ENCODE measurements around the gene TRPC4.

DNA sequence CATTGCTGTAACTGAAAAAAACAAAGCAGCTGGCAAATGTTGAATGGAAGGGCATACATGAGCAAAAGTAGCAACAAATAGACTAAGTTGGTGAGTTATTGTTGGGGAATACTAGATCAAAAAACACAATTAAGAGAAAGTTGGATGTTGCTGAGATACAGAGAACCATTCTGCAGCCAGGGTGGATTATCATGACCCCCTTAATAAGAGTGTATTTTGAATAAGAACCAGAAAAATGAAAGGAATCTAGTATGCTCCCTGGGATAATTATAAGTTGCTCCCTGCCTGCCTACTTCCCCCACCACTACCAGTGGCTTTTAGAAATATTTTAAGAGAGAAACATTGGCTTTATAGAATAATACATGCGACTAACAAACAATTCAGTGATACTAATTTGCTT, 14.5 kb upstream of the TRPC4 start:
- TF ChIP-seq TCF7 (CRISPR knock-in tag; IDR thresholded peaks at IDR 0.05; ENCODE audit: low read depth) (no peak), TEAD4 (CRISPR knock-in tag; IDR thresholded peaks at IDR 0.05) (no peak), ETV6 (CRISPR knock-in tag; IDR thresholded peaks at IDR 0.05) (no peak), EMX1 (CRISPR knock-in tag; IDR thresholded peaks at IDR 0.05) (no peak), CTCF (IDR thresholded peaks at IDR 0.05) (no peak), ZNF317 (CRISPR knock-in tag; IDR thresholded peaks at IDR 0.05; ENCODE audit: borderline replicate concordance, low read depth) (no peak), GABPB1 (CRISPR knock-in tag; IDR thresholded peaks at IDR 0.05) (no peak), ATF3 (CRISPR knock-in tag; conservative IDR thresholded peaks at IDR 0.05) (no peak)
- TF ChIP-seq, protein P1, sequence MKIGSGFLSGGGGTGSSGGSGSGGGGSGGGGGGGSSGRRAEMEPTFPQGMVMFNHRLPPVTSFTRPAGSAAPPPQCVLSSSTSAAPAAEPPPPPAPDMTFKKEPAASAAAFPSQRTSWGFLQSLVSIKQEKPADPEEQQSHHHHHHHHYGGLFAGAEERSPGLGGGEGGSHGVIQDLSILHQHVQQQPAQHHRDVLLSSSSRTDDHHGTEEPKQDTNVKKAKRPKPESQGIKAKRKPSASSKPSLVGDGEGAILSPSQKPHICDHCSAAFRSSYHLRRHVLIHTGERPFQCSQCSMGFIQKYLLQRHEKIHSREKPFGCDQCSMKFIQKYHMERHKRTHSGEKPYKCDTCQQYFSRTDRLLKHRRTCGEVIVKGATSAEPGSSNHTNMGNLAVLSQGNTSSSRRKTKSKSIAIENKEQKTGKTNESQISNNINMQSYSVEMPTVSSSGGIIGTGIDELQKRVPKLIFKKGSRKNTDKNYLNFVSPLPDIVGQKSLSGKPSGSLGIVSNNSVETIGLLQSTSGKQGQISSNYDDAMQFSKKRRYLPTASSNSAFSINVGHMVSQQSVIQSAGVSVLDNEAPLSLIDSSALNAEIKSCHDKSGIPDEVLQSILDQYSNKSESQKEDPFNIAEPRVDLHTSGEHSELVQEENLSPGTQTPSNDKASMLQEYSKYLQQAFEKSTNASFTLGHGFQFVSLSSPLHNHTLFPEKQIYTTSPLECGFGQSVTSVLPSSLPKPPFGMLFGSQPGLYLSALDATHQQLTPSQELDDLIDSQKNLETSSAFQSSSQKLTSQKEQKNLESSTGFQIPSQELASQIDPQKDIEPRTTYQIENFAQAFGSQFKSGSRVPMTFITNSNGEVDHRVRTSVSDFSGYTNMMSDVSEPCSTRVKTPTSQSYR (CRISPR knock-in tag; IDR thresholded peaks at IDR 0.05) = no peak
- TF ChIP-seq, protein P2, sequence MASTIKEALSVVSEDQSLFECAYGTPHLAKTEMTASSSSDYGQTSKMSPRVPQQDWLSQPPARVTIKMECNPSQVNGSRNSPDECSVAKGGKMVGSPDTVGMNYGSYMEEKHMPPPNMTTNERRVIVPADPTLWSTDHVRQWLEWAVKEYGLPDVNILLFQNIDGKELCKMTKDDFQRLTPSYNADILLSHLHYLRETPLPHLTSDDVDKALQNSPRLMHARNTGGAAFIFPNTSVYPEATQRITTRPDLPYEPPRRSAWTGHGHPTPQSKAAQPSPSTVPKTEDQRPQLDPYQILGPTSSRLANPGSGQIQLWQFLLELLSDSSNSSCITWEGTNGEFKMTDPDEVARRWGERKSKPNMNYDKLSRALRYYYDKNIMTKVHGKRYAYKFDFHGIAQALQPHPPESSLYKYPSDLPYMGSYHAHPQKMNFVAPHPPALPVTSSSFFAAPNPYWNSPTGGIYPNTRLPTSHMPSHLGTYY (CRISPR knock-in tag; IDR thresholded peaks at IDR 0.05) = no peak
- TF ChIP-seq, protein P3, sequence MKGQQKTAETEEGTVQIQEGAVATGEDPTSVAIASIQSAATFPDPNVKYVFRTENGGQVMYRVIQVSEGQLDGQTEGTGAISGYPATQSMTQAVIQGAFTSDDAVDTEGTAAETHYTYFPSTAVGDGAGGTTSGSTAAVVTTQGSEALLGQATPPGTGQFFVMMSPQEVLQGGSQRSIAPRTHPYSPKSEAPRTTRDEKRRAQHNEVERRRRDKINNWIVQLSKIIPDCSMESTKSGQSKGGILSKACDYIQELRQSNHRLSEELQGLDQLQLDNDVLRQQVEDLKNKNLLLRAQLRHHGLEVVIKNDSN (CRISPR knock-in tag; IDR thresholded peaks at IDR 0.05) = no peak

Measured in WTC11 (cell line).